ENCODE data around the gene PPARA.
"Not testable (repeated sequence)": the region's sequence is repeated elsewhere in the genome, so short reads cannot be mapped to it uniquely, and the experiment has no call there.

Gene PPARA

DNA sequence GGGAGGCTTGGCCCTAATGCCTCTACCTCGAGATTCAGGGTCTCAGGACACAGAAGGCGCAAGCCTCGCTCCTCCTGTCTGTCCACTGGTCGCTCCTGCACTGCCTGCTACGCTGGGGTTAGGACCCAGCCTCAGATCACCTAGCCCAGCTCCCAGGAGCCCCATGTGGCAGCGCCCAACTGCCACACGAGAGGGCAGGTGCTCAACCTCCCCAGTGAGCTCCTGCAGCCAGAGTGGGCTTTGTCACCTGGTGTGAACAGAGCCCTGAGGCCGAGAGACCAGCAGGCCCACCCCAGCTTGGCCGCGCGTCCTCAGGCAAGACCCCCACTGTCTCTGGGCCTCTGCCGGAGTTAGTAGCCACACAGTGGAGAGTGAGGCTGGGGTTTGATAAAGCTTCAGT, 21.7 kb upstream of the PPARA start:
- no peak for DNase-seq

DNA sequence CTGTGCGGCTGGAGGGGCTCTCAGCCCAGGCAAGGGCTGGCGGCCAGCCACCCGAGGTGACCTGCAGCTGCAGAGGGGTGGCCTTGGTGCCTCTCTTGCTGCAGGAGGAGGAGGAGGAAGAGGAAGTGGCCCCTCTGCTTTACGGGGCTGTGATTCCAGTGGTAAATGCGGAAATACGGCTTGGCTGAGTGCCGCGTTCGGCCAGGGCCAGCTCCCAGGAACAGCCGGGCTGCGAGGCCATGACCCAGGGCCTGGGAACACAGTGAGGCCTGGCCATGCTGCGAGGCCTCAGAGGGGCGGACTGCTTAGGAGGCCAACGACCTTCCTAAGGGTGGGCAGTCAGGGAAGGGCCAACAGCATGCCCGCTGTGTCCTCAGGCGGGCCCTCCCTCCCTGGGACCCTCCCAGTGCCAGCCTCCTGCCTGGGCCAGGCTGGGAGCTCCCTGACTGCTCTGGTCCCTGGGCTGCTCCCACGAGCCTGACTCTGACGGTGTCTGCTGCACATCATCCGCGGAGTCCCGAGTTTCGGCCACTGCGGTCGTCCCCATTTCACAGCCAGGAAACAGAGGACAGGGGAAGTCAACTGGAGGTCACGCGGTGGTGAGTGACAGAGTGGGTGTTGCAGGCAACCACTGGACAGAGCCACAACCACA, 20.8 kb upstream of the PPARA start:
- peak; percentile 47 for DNase-seq

DNA sequence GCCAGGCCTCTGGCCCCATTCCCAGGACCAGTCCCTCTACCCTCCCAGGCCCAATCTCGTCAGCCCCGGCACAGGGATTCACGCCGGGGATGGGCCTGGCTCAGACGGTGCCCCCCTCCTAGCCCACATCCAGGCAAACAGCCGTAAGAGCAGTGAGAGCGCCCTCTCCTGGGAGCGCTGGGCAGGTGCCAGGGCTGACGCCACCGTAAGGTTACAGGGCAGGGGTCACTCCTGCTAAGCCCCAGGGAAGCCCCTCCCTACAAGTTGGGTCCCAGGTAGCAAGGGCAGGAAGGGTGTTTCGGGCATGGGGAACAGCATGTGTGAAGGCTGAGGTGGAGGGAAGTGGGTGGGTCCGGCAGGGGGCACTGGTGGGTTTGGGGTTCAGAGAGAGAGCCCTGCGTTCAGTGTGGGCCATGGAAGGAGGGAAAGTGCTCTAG, 19.2 kb upstream of the PPARA start:
- no peak for DNase-seq

GRCh38 chr22:46132193-46132829, 18.0 kb upstream of the PPARA start:
- DNase-seq = not testable (repeated sequence)

DNA sequence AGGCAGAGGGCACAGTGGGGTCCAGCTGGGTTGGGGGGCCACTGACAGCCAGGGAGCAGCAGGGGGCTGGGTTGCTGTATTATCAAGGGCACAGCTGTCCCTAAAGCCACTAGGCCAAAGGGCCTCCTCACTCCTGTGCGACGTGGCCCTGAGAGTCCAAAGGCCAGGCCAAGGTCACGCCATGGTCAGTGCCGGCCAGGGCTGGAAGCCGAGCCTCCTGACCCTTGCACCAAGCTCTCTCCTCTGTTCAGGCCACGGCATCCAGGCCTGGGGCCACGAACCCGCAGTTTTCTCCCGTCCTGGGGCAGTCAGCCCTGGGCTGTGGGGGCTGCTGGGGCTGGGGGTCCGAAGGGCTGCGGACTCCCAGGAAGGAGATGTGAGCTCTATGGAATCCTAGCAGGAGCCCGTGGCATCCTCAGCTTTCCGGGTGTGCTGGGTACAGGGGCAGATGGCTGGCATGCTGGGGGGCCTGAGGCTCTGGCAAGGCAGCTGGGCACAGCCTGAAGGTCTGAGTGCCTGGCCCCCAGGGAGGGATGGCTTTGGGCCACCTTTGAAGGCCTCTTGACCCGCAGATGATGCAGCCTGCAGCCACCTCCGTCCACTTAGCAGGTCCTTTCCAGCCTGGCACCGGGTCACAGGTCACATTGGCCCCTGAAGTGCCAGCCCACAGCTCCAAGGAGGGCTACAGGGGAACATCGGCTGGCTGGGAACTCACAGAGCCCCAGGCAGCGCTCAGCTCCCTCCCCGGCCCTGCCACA, 17.3 kb upstream of the PPARA start:
- no peak for DNase-seq

DNA sequence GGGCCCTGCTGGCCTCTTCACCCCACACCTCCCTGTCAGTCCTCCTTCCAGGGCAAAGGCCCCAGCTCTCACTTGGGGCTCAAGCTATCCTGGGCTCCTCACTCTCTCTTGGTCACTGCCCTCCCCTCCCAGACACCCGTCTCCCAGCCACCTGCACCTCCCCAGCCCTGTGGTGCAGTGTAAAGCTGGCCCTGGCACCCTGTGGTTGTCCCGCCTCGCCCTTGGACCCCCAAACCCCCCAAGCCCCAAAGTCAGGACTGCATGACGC, 16.8 kb upstream of the PPARA start:
- DNase-seq = no peak

DNA sequence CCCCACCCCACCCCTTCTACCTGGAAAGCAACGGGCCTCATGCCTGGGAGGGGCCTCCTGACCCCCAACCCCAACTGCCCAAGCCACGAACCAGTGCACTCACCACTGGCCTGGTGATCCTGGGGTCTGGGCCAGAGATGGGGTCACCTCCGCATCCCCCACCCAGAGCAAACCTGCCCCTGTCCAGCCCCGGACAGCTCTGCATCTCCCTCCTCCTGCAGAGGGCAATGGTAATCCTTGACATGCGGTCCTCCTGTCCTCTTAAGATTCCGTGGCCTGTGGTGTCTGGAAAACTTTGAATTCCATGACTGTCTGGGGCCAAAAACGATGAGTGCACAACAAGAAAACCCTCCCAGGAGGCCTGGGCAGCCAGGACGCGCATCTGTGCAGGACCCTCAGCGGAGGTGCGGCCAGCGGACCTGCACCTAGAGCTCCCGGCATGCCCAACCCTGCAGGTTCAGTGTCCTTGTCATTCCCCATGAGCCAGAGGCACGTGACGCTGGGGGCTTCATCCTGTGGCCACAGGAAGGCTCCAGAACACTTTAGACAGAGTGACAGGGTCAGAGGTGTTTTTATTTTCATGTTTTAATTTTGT, 16.1 kb upstream of the PPARA start:
- no peak for DNase-seq

DNA sequence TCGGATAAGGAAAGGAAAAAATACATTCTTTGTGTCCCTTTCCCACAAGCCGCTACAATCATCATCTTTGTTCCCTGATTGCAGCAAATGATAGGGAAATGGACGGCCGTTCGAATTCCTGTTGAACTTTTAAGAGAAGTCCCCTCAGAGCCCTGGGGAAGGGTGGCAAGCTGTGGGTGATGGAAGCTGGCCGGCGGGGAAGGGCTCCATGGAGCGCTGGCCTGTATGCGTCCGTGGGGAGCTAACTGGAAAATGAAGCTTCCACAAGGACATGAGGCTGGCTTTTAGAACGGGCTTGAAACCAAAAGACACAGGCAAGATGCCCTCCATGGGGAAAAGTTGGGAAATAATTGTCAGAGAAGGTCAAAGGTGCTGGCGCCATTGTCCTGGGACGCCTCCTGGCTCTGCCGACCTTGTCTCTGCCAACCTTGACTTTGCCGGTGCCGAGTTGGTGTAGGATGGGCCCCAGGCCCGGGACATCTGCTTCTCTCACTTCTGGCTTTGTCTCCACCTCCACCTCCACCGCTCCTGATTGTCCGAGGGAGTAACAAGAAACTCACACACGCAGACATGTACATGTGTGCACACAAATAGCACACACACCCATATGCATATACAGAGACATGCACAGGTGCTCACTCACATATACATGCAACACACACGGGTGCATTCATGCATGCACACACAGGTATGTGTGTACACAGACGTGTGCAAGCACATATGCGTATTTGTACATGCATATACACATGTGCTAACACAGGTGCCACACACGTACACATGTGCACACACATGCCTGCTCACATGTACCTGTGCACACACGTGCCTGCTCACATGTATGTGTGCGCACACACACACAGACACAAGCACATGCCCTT, 14.5 kb upstream of the PPARA start:
- DNase-seq = no peak

GRCh38 chr22:46136486-46137217, 13.7 kb upstream of the PPARA start:
- no peak for DNase-seq

- DNase-seq = no peak
Measured at GRCh38 chr22:46137218-46137766, 13.0 kb upstream of the PPARA start.

- no peak for DNase-seq
Measured at GRCh38 chr22:46138058-46138797, 12.1 kb upstream of the PPARA start.

GRCh38 chr22:46139417-46139816, 10.9 kb upstream of the PPARA start:
- not testable (repeated sequence) for DNase-seq

GRCh38 chr22:46139895-46140350, 10.4 kb upstream of the PPARA start:
- no peak for DNase-seq

DNA sequence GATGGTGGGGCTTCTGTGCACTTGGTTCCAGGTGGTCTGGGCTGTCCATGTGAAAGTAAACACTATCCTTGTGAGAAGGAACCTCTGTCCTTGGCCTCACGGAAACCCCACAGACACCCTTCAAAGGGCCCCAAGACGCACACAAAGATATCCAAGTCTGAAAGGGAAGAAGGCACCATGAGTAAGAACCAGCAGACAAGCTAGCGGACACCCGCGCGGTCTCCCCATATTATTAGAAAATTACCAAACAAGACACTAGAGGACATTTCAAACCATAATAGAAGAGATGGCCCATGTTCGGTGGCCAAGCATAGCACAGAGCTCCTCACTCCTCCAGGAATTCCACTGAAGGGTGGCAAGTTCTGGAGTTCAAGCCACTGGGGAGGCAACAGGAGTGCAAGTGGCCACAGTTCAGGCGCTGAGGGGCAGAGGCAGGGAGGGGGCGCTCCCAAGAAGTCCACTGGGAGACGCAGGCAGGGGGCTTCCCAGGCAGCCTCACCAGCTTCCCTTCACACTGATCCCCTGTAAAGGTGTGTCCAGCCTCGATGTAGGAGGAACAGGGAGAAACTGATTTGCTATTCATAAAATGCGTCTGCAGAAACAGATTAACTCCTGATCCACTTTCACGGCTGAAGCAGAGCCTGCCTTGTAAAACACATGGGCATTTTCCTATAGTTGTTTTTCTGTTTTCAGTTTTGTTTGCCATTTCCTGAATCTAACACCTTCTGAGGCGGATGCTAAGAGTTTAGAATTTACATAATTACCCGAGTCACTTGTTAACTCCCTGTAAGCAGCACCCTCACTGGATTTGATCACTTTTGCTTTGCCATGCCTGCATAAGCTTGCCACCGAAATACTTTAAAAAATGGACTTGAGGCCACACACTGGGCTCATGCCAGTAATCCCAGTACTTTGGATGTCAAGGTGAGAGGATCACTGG, 9.1 kb upstream of the PPARA start:
- no peak for DNase-seq

DNA sequence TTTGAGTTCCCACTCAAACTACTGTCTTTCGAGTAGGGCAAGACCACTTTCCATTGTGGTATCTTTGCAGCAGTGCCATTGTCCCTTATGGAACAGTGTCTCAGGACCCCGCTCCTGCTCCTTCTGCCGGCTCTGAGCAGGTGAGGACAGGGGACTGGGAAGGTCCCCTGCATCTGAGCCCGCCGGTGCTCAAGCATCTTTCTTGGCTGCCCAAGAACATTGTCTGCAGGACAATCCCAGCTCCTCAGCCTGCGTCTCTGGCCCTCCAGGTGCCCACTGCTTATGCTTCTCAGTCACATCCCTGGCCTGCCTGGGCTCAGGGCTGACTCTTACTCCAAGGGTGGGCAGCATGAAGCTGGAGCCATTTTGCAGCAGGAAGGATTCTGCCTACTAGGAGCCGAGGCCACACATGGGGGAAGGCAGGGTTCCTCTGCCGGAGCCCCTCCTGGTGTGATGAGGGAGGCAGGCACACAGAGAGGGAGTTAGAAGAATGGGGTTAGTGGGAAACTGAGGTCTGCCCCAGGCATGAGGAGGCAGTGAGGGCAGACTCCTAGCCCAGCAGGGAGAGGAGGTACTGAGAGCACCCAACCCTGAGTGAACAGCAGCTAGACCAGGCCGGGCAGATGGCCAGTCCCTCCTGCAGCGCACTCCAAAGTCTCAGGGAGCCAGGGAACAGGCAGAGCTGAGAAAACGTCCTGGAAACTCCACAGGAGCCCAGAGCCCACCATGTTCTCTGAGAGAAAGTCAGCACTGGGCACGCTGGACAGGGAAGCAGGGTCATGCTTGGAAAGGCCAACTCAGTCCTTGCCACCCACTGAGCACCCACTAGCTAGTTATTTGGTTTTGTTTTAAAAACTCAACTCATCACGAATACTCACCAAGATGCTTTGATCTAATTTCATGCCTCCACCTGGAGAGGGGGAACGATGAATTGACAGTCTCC, 7.5 kb upstream of the PPARA start:
- no peak for DNase-seq

DNA sequence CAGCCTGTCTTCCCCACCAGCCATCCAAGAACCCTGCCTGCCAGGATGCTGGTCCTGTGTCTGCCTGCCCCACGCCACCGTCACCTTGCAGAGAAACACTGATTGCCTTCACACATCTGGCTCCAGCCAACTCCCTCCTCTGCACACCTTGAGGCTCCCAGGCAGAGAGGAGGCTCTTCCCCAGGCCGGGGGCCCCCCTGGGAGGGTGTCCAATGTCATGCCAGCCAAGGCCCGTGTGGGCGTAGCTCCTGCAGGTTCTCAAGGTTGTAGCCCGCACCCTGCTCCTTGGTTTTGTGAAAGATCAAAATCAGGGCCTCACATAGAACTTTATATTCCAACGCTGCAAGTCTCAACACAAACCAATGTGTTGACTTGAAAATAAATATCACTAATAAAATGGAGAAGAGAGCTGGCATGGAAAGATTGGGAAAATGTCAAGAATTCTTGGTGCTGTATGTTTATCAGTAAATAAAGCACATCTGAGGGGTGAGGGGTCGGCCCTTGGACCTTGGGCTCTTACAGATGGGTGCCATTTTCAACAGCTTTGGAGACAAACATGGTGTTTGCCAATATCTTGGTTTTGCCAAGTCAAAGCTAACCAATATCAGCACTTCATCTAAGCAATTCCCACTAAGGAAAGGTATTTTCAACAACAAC, 6.7 kb upstream of the PPARA start:
- DNase-seq = no peak

- DNase-seq = no peak
Measured at GRCh38 chr22:46145361-46145851, 4.9 kb upstream of the PPARA start.

DNA sequence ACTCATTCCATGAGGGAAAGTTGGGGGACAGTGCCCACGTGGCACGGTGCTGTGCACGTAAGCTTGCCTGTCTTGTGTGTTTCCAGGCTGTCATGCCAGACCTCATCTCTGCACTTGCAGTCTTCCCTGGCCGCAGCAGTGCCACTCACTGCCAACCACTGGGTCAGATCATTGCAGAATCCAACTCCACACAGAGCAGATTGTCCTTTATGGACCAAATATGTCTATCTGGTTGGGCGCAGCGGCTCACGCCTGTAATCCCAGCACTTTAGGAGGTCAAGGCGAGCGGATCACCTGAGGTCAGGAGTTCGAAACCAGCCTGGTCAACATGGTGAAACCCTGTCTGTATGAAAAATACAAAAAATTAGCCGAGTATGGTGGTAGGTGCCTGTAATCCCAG, 4.4 kb upstream of the PPARA start:
- DNase-seq = no peak
